NCI-H1436 treated with DMSO at 0.1 percent for 48 hours (cell line): ENCODE results near the gene SSR1.
"Not testable (repeated sequence)": the region's sequence is repeated elsewhere in the genome, so short reads cannot be mapped to it uniquely, and the experiment has no call there.

Experiments
- DNase-seq: peaks from one replicate; lab custom pipeline; 2025; lab: John Stamatoyannopoulos, UW

SSR1 gene

DNA sequence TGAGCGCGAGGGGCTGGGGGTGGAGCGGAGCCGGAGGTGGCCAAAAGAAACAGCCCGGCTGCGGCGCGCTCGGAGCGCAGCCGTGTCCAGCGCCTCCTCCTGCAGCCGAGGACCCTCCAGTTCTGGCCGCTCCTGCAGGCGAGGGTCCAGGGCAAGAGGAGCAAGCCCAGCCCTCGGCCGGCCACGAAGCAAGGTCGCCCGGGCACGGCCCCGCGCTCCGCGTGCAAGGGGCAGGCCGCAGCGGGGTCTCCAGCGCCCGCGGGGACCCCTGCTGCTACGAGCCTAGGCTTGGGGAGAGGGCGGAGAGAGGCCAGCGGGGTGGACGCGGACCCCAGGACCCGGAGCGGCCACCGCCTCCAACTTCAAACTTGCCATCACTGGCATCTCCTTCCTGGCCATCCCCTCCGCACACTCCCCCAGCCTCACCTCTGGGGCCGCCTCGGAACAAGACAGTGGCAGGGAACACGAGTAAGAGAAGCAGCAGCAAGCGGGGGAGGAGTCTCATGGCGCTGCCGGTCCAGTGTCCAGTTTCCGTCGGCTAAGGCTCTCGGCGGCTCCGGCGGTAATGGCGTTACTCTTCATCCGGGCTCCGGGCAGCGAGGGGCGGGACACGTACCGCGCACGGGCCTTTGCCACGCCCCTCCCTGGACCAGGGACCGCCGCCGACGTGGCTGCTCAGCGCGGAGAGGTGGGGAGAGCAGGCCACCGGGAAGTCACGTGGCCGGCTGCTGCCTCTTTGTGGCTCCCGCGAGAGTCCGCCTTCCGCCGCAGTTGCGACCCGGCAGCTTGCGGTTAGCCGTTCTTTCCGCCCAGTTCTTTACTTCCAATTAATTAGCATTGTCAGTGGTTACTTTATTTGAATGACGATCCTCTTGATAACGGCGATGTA, at the start of gene SSR1:
TSS of gene SSR1 (minus strand) at position 584 of the 889 bp plus-strand sequence. CDS start at position 505, 79 bp downstream.
- peak; percentile 84 for DNase-seq

DNA sequence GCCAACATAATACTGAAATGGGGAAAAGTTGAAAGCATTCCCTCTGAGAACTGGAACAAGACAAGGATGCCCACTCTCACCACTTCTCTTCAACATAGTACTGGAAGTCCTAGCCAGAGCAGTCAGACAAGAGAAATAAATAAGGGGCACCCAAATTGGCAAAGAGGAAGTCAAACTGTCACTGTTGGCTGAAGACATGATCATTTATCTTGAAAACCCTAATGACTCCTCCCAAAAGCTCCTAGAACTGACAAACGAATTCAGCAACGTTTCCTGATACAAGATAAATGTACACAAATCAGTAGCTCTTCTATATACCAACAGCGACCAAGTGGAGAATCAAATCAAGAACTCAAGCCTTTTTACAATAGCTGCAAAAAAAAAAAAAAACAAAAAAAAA, 38.9 kb upstream of the SSR1 start:
- not testable (repeated sequence) for DNase-seq

DNA sequence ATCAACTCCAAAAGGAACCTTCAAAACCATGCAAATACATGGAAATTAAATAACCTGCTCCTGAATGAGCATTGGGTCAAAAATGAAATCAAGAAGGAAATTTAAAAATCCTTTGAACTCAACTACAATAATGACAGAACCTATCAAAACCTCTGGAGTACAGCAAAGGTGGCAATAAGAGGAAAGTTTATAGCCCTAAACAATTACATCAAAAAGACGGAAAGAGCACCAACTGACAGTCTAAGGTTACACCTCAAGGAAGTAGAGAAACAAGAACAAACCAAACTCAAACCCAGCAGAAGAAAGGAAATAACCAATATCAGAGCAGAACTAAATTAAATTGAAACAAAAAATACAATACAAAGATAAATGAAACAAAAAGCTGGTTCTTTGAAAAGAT, 37.6 kb upstream of the SSR1 start:
- not testable (repeated sequence) for DNase-seq

DNA sequence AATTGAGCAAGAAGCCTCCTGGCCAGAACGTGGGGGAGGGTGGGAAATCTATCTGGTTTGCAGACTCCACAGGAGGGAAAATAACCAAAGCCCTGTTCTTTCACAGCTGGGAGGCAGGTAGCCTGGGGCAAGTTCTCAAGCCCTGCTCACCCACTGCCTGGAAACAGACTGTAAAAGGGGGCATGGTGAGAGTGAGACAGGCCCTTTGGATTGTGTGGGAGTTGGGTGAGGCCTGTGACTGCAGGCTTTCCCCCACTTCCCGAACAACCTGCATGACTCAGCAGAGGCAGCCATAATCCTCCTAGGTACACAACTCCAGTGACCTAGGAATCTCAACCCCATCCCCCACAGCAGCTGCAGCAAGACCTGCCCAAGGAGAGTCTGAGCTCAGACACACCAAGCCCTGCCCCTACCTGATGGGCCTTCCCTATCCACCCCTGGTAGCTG, 34.6 kb upstream of the SSR1 start:
- not testable (repeated sequence) for DNase-seq

DNA sequence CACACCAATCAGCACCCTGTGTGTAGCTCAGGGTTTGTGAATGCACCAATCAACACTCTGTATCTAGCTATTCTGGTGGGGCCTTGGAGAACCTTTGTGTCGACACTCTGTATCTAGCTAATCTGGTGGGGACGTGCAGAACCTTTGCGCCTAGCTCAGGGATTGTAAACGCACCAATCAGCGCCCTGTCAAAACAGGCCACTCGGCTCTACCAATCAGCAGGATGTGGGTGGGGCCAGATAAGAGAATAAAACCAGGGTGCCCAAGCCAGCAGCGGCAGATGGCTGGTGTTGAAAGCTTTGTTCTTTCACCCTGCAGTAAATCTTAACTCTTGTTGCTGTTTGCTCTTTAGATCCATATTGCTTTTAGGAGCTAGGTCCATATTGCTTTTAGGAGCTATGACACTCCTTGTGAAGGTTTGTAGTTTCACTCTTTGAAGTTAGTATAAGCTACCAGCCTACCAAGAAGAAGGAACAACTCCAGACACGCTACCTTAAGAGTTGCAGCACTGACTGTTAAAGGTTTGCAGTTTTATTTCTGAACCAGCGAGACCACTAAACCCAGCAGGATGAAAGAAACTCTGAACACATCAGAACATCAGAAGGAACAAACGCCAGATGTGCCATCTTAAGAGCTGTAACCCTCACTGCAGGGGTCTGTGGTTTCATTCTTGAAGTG, 31.9 kb upstream of the SSR1 start:
- DNase-seq: not testable (repeated sequence)

- no peak for DNase-seq
Observed at GRCh38 chr6:7343546-7344475, 30.8 kb upstream of the SSR1 start.

DNA sequence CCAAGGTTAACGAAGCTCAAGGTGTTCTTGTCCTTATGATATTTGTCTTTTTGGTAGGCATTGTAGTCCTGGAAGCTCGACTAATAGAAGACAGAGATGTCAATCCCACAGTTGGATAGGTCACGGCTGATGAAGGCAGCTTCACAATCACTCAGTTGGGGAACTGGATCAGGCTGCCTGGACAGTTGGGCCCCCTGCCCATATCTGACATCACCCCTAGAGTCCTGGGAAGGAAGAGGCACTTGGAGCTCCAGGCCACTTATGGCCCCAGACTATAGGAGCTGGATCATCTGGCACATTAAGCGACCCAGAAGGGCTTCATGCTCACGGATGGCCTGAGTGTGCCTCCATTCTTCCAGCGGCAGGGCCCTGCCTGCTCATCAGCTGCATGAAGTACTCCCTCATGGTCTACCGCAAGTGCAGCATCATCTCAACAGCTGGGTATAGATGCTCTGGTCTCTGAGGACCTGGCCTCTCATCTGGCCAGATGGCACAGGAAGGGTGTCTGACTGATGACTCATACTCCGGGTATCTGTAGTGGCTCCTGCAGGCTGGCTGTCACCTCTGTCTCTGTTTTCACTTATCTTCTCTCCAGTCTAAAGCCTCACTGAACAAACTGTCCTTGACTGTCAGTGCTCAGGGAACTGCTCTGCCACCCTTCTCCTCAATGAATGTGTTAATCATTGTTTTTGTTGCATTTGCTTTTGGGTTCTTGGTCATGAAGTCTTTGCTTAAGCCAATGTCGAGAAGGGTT, 29.2 kb upstream of the SSR1 start:
- no peak for DNase-seq

GRCh38 chr6:7341271-7341670, 28.3 kb upstream of the SSR1 start:
- no peak for DNase-seq

DNA sequence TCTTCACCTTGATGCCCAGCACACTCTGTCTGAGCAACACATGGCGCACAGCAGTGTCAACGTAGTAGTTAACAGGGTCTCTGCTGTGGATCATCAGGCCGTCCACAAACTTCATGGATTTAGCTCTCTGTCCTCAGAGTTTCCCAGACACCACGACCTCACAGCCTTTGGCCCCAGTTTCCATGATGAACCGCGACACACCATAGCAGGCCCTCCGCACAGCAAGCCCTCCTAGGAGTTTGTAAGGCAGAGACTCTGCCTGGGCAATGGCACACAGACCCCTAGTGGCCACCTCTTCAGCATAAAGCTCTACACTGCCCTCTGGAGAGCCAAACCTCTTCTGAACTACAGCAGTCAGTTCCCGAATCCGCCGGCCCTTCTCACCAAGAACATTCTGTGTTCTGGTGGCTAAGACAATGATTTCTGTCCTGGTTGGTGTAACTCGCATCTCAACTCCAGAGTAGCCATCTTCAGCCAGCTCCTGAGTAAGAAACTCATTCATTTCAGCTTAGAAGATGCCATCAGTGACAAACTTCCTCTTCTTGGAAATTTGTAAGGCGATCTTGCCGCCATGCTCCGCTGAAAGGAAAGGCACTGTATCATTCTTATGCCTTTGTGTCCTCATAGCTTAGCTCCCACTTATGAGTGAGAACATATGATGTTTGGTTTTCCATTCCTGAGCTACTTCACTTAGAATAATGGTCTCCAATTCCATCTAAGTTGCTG, 26.2 kb upstream of the SSR1 start:
- DNase-seq: not testable (repeated sequence)

DNA sequence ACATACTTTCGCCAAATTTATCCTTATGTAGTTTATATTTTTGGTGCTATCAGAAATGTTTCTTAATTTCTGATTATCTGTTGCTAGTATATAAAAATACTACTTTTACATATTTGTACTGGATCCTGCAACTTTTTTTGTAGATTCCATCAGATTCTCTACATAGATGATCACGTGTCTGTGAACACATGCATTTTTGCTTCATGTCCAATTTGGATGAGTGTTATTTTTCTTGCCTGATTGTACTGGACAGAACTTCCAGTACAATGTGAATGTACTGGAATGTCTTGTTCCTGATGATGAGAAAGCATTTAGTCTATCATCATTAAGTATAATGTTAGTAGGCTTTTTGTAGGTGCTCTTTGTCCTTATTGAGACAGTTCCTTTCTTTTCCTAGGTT, 25.0 kb upstream of the SSR1 start:
- DNase-seq: no peak

GRCh38 chr6:7335519-7335918, 22.5 kb upstream of the SSR1 start:
- DNase-seq: no peak

- no peak for DNase-seq
Observed at GRCh38 chr6:7334685-7335084, 21.7 kb upstream of the SSR1 start.

GRCh38 chr6:7332090-7332745, 19.2 kb upstream of the SSR1 start:
- no peak for DNase-seq

- no peak for DNase-seq
Observed at GRCh38 chr6:7331452-7331851, 18.5 kb upstream of the SSR1 start.

GRCh38 chr6:7328243-7328642, 15.2 kb upstream of the SSR1 start:
- no peak for DNase-seq

- no peak for DNase-seq
Observed at GRCh38 chr6:7325750-7326149, 12.8 kb upstream of the SSR1 start.

GRCh38 chr6:7324520-7324919, 11.5 kb upstream of the SSR1 start:
- no peak for DNase-seq

GRCh38 chr6:7323074-7323473, 10.1 kb upstream of the SSR1 start:
- no peak for DNase-seq

DNA sequence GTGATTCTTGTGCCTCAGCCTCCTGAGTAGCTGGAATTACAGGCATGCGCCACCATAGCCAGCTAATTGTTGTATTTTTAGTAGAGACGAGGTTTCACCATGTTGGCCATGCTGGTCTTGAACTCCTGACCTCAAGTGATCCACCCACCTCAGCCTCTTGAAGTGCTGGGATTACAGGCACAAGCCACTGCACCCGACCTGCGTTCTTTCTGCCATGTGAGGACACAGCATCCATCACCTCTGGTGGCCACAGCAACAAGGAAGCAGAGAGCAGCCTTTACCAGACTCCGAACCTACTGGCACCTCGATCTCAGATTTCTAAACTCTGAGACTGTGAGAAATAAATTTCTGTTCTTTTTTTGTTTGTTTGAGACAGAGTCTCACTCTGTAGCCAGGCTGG, 8.9 kb upstream of the SSR1 start:
- not testable (repeated sequence) for DNase-seq

- DNase-seq: not testable (repeated sequence)
Observed at GRCh38 chr6:7319406-7319805, 6.4 kb upstream of the SSR1 start.
